A549 treated with GW870086 at 1 μM for 4 hours (cell line): ENCODE results near the gene ZDHHC3. TPM values are rescaled to one million over a fixed set of nuclear protein-coding genes. Genes with fewer than 3 reads are reported as not detected.

ENCODE experiments used
- total RNA-seq: library from RNA; stranded (reverse); fragments of 200-300 nt; extraction: Qiagen RNA extraction; gene quantifications from 5 replicates; pipeline ENCODE4 v1.2.3, GENCODE V29; 2022; ENCODE audit warnings: low read depth

The ZDHHC3 gene
- total RNA-seq, result 34.7 to 46.8 TPM (median 43.0 TPM) in 5 replicates

GRCh38 chr3:44976002-44976815, at the start of gene ZDHHC3, which contains the start of gene EXOSC7:
Gene ZDHHC3 (minus strand): TSS chr3:44976174. CDS start chr3:44959436, 16,738 bp downstream.
Gene EXOSC7 (plus strand): TSS chr3:44976244. CDS start chr3:44976278, 34 bp downstream.

Other genes with a start within 250 kb of the ZDHHC3 start
- gene ZNF501, start 246.5 kb downstream of the ZDHHC3 start, total RNA-seq, result not detected in 5 replicates
- gene KIAA1143, start 214.6 kb downstream of the ZDHHC3 start, total RNA-seq, result 10.7 to 17.8 TPM (median 16.8 TPM) in 5 replicates
- gene KIF15, start 214.4 kb downstream of the ZDHHC3 start, total RNA-seq, result 7.8 to 10.0 TPM (median 9.2 TPM) in 5 replicates
- 7.3 to 11.4 TPM (median 10.5 TPM) in 5 replicates for gene TMEM42, start 114.3 kb downstream of the ZDHHC3 start, total RNA-seq
- 0.10 to 0.20 TPM (median 0.17 TPM) in 5 replicates for gene TGM4, start 101.6 kb downstream of the ZDHHC3 start, total RNA-seq
- 42.9 to 49.4 TPM (median 44.5 TPM) in 5 replicates for gene EXOSC7, start 70 bp upstream of the ZDHHC3 start, total RNA-seq
- 0.27 TPM in 1 of 5 replicates, not detected in the others for gene CLEC3B, start 50.1 kb upstream of the ZDHHC3 start, total RNA-seq
- gene CDCP1, start 170.2 kb upstream of the ZDHHC3 start, total RNA-seq, result 9.8 to 11.7 TPM (median 10.5 TPM) in 5 replicates